Measurements from ENCODE around the gene AMZ1.

Gene AMZ1

DNA sequence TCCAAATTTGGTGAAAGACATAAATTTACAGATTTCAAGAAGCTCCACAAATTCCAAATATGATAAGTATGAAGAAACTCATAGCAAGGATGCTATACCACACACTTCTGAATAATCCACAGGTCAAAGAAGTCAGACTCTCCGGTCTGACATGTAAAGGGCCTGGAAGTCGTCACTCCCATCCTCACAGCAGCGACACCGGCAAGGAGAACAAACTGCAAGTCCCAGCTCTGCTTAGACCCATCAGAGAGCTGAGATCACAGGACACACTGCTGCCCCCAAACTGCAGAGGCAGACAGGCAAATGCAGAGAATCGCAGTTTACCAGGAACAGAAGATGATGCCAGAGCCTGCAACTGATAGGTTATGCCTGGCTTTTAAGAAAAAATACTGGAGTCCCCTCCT is 62.0 kb downstream of the AMZ1 start:
- DNase-seq (ENCODE audit: low read depth), result no peak

DNA sequence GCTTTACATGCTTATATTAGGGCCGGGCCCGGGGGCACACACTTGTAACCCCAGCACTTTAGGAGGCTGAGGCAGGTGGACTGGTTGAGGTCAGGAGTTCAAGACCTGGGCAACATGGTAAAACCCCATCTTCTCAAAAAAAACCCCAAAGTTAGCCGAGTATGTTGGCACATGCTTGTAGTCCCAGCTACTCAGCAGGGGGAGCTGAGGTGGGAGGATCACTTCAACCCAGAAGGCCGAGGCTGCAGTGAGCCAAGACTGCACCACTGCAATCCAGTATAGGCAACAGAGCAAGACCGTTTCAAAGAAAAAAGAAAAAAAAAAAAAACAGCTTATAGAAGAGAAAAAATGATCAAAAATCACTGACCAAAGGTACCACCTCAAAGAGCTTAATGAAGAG is 63.1 kb downstream of the AMZ1 start:
- no peak for DNase-seq (ENCODE audit: low read depth)

GRCh38 chr7:2753148-2753547 is 65.1 kb downstream of the AMZ1 start:
- DNase-seq (ENCODE audit: low read depth), result no peak

GRCh38 chr7:2754086-2754485 is 66.1 kb downstream of the AMZ1 start:
- no peak for DNase-seq (ENCODE audit: low read depth)

DNA sequence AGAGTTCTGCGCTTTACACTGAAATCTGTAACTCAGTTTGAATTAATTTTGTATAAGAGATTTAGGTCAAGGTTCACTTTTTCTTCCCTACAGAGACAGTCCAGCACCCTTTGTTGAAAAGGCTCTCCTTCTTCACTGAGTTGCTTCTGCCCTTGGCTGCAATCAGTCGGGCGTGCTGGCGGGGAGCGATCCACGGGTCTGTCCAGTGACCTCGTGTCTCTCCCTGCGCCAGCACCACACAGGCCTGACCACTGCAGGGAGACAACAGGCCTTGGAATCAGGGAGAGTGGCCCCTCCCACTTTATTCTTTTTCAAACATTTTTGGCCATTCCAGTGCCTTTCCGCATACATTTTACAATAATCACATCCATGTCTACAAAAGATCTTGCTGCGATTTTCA is 66.9 kb downstream of the AMZ1 start:
- DNase-seq (ENCODE audit: low read depth), result no peak

- DNase-seq (ENCODE audit: low read depth), result no peak
Measured at GRCh38 chr7:2755531-2755930, 67.5 kb downstream of the AMZ1 start.

DNA sequence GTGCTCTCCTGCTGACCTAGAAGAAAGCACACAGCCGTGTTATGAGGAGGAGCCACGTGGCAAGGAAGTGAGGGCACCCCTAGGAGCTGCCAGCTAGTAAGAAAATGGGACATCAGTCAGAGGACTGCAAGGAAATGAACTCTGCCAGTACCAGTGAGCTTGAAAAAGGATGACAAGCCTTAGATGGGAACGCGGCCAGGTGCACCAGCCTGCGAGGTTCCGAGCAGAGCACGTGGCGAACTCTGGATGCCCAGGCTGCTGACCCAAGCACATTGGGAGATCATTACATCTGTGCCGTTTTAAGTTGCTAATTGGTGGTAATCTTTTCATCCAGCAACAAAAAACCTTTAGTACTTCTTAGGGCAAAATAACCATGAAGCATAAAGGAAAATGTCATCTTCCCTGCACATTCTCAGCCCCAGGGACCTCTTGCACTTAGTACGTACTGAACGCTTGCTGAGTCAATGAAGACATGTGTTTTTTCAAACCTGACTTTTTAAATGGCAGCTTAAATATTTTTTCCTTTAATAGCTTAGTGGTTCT is 69.4 kb downstream of the AMZ1 start:
- no peak for DNase-seq (ENCODE audit: low read depth)

DNA sequence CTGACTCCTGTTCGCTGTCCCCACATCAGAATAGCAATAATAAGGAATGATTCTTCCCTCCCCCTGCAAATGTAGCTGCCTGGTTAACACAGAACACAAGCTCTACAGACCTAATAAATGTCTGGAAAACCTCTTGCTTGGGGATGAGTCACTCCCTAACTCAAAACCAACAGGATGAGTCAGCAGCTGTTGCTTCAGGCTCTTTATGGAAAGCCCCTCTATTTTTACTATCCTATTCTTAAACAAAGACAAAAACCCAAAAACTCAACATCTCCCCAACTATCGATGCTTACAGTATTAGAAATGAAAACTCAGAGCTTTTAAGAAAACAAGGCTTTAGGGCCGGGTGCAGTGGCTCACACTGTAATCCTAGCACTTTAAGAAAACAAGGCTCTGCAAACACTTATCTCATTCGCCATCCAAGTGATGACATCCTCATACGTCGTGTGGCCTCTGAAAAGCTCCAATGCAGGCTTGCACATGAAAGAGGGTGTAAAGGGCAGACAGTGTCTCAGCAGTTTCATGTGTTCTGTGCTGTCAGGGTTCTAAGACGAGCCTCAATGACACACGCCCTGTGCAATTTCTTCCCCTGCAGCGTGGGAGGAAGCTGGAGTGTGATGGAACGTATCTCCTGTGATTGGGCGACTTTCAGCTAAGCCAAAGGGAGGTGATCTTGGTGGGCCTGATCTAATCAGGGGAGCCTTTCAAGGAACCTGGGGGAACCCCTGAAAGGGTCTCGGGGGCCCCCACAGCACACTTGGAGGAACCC is 70.1 kb downstream of the AMZ1 start:
- DNase-seq (ENCODE audit: low read depth), result no peak

DNA sequence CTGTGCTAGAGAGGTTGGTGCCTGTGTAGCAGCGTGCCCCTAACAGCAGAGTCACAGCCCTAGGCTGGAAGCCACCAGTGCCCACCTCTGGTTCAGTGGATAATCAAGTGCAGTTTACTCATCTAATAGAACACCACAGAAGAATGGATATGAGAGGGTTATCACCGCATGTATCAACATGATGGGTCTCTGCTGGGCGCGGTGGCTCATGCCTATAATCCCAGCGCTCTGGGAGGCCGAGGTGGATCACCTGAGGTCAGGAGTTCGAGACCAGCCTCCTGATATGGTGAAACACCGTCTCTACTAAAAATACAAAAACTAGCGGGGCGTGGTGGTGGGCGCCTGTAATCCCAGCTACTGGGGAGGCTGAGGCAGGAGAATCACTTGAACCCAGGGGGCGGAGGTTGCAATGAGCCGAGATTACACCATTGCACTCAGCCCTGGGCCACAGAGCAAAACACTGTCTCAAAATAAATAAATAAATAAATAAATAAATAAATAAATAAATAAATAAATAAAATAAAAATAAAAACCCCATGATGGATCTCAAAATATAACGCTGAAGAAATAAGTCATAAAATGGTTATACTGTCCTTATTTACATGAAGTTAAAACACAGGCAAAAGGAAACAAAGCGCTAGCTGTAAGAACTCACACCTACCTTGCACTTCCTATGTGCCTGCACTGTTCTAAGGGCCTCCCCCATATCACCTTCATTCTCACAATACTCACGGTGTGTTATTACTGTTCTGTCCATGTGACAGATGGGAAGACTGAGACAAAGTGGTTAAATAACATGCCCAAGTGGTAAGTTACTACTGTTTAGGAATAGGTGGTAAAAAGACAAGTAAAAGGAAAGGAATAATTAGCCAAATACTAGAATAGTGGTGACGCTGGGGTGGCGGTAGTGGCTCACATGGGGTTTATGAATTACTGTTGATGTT is 70.9 kb downstream of the AMZ1 start:
- DNase-seq (ENCODE audit: low read depth), result no peak

- DNase-seq (ENCODE audit: low read depth), result no peak
Measured at GRCh38 chr7:2759736-2760097, 71.7 kb downstream of the AMZ1 start.

GRCh38 chr7:2760098-2760889 is 72.3 kb downstream of the AMZ1 start:
- DNase-seq (ENCODE audit: low read depth), result no peak

- no peak for DNase-seq (ENCODE audit: low read depth)
Measured at GRCh38 chr7:2761131-2761624, 73.2 kb downstream of the AMZ1 start.

DNA sequence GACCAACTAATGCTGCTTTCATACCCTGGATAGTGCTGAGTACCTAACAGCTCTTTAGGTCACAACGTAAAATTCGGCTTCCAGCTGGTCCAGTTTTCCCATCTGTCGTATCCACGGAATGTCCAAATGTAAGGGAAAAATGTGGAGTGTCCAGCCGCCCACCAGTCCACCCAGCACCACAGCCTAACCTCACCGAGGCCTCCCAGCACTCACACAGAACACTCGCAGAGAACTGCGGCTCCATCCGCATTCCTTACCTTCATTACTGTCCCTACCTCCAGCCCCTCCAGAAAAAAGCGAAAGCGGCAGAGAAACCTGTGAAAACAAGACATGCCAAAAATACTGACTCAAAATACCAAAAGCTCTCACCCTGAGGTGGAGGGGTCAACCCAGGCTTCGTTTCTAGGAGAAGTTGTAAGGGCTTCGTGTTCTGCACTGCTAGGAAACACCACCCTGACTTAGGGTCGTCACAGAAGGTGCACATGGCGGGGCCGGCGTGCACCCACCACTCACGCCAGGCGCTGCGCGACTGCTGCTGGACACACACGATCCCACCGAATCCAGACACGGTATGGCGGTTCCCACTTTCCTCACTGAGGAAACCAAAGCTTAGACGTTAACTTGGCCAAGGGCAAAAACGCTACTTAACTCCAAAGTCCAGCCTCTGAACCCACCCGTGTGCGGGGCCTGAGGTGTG is 73.9 kb downstream of the AMZ1 start:
- no peak for DNase-seq (ENCODE audit: low read depth)

DNA sequence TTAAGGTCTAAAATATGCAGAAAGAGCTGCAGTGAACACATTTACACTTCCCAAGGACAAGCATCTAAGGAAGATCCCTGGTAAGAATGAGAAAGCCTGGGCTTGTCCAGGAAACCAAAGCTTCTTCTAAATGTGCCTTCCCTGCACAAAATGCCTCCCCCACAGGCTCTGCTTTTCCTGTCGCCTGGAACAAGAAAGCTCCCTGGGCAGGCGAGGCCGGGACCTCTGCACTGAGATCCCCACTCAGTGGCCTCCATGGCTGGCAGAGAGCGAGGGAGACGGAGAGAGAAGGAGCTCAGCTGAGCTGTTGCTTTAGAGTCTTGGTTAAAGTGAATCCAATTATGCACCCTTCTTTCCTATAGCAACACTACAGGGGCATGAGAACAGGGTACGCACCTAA is 75.6 kb downstream of the AMZ1 start:
- DNase-seq (ENCODE audit: low read depth), result no peak

DNA sequence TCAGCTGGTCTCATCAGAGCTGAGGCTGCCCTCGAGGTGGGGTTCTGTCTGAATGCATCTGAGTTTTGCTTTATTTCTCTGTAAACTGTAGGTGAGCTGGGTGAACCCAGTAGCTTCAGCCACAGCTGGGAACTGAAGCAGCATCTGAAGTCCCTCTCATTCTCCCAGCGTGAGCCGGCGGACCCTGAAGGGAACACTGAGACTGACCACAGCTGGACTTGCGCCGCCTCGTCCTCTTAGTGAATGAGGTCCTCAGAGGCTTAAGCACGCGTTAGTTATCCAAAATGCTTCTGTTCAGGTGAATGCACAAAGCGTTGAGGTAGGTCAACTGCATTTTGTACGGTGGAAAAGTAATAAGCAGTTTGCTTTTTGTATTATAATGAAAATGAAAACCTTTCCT is 76.6 kb downstream of the AMZ1 start:
- DNase-seq (ENCODE audit: low read depth), result no peak

All from activated T-cell treated with anti-CD3 and anti-CD28 coated beads for 1 hour (primary cell).